GM12873 (cell line): ENCODE measurements around the gene SEMA6B.

ENCODE experiments used
- CTCF ChIP-seq: IDR thresholded peaks from 2 replicates; pipeline ENCODE4 v1.5.1; 2012; ENCODE audit warnings: low read depth, mild to moderate bottlenecking, moderate library complexity, low read length, control low read depth; ENCODE audit not compliant: insufficient read depth; ENCODE audit errors: missing control alignments

The SEMA6B gene

GRCh38 chr19:4586245-4586644, 26.8 kb upstream of the SEMA6B start:
- no peak for TF ChIP-seq CTCF

- TF ChIP-seq CTCF: no peak
Observed at GRCh38 chr19:4585556-4585955, 26.1 kb upstream of the SEMA6B start.

GRCh38 chr19:4584670-4585460, 25.4 kb upstream of the SEMA6B start:
- TF ChIP-seq CTCF: no peak

- TF ChIP-seq CTCF: no peak
Observed at GRCh38 chr19:4583961-4584669, 24.6 kb upstream of the SEMA6B start.

GRCh38 chr19:4582980-4583842, 23.7 kb upstream of the SEMA6B start:
- TF ChIP-seq CTCF: no peak

- TF ChIP-seq CTCF: no peak
Observed at GRCh38 chr19:4581666-4582553, 22.4 kb upstream of the SEMA6B start.
